Neural cell (in vitro differentiated cells): ENCODE measurements around the gene CNFN. TPM values are rescaled to one million over a fixed set of nuclear protein-coding genes. Genes with fewer than 3 reads are reported as not detected.

ENCODE experiments used
- H2AFZ ChIP-seq: fragments of 200-600, 300-800 bp; sonication (generic), shearing (Covaris generic); 2 replicates; pipeline ENCODE4 v1.6.0; 2014; ENCODE audit warnings: low read depth, mild to moderate bottlenecking, antibody characterized with exemption, low read length, moderate library complexity
- H3F3A ChIP-seq: fragments of 200-600 bp; shearing (Covaris generic); 2 replicates; pipeline ENCODE4 v1.6.1; 2016; ENCODE audit warnings: mild to moderate bottlenecking, moderate library complexity, mixed read lengths, antibody characterized with exemption, low read length; ENCODE audit not compliant: insufficient read depth, poor library complexity, severe bottlenecking
- H3K27ac ChIP-seq: fragments of 200-600, 300-800 bp; sonication (generic), shearing (Covaris generic); 2 replicates; pipeline ENCODE4 v1.5.1; 2014; ENCODE audit warnings: mild to moderate bottlenecking, low read length, moderate library complexity
- H3K27me3 ChIP-seq: fragments of 300-800, 200-600 bp; sonication (generic), shearing (Covaris generic); 2 replicates; pipeline ENCODE4 v1.6.0; 2014; ENCODE audit warnings: mild to moderate bottlenecking, low read depth, low read length, moderate library complexity; ENCODE audit not compliant: insufficient read depth
- H3K36me3 ChIP-seq: fragments of 300-800, 200-600 bp; sonication (generic), shearing (Covaris generic); 2 replicates; pipeline ENCODE4 v1.5.1; 2014; ENCODE audit warnings: mild to moderate bottlenecking, antibody characterized with exemption, low read length, moderate library complexity; ENCODE audit not compliant: insufficient read depth
- H3K4me2 ChIP-seq: fragments of 300-800, 200-600 bp; sonication (generic), shearing (Covaris generic); 2 replicates; pipeline ENCODE4 v1.6.0; 2014; ENCODE audit warnings: mild to moderate bottlenecking, low read length
- H3K4me3 ChIP-seq: fragments of 300-800, 200-600 bp; sonication (generic), shearing (Covaris generic); 2 replicates; pipeline ENCODE4 v1.5.1; 2014; ENCODE audit warnings: mild to moderate bottlenecking, low read length, moderate library complexity
- H3K79me2 ChIP-seq: fragments of 200-600 bp; shearing (Covaris generic); replicated peaks from 2 replicates; pipeline ENCODE4 v1.6.0; 2014; ENCODE audit warnings: mild to moderate bottlenecking, low read length, moderate library complexity; ENCODE audit not compliant: insufficient read depth
- H3K9ac ChIP-seq: fragments of 300-800, 200-600 bp; sonication (generic), shearing (Covaris generic); 2 replicates; pipeline ENCODE4 v1.6.1; 2016; ENCODE audit warnings: mild to moderate bottlenecking, low read length, mixed read lengths
- H3K9me2 ChIP-seq: fragments of 200-600 bp; shearing (Covaris generic); 2 replicates; pipeline ENCODE4 v1.6.1; 2016; ENCODE audit warnings: mild to moderate bottlenecking, low read length, mixed read lengths; ENCODE audit not compliant: insufficient read depth
- H3K9me3 ChIP-seq: fragments of 200-600, 300-800 bp; sonication (generic), shearing (Covaris generic); 2 replicates; pipeline ENCODE4 v1.6.1; 2016; ENCODE audit warnings: mild to moderate bottlenecking, mixed run types, low read length, moderate library complexity, mixed read lengths
- H4K20me1 ChIP-seq: fragments of 200-600 bp; shearing (Covaris generic); 2 replicates; pipeline ENCODE4 v1.6.1; 2016; ENCODE audit warnings: mild to moderate bottlenecking, mixed run types; ENCODE audit not compliant: insufficient read depth
- EP300 ChIP-seq: fragments of 450-650 bp; conservative IDR thresholded peaks from 2 replicates; pipeline ENCODE4 v1.6.1; 2014; ENCODE audit warnings: antibody characterized with exemption, mild to moderate bottlenecking, moderate library complexity; ENCODE audit not compliant: poor library complexity, severe bottlenecking
- EZH2 ChIP-seq: fragments of 200-600, 300-800 bp; shearing (Covaris generic), sonication (generic); IDR thresholded peaks from 2 replicates; pipeline ENCODE4 v1.6.1; 2014; ENCODE audit warnings: antibody characterized with exemption, low read length, borderline replicate concordance, mild to moderate bottlenecking; ENCODE audit not compliant: insufficient read depth, poor library complexity, severe bottlenecking
- MXI1 ChIP-seq: fragments of 450-650 bp; conservative IDR thresholded peaks from 2 replicates; pipeline ENCODE4 v1.6.1; 2014; ENCODE audit warnings: antibody characterized with exemption, mild to moderate bottlenecking; ENCODE audit not compliant: poor library complexity, severe bottlenecking
- POLR2AphosphoS5 ChIP-seq: IDR thresholded peaks from 2 replicates; pipeline ENCODE4 v1.6.1; 2012
- RAD21 ChIP-seq: fragments of 450-650 bp; conservative IDR thresholded peaks from 2 replicates; pipeline ENCODE4 v1.6.1; 2014; ENCODE audit warnings: antibody characterized with exemption, mild to moderate bottlenecking, moderate library complexity
- SMC3 ChIP-seq: fragments of 450-650 bp; conservative IDR thresholded peaks from 2 replicates; pipeline ENCODE4 v1.6.1; 2014; ENCODE audit warnings: antibody characterized with exemption, mild to moderate bottlenecking, moderate library complexity; ENCODE audit not compliant: poor library complexity
- TAF1 ChIP-seq: IDR thresholded peaks from 2 replicates; pipeline ENCODE4 v1.6.1; 2012; ENCODE audit warnings: low read depth
- polyA plus RNA-seq: library from polyadenylated mRNA; depleted of rRNA; stranded (reverse); fragments of >200 nt; gene quantifications from 2 replicates; pipeline ENCODE4 v1.2.3, GENCODE V29; 2014
- TF ChIP-seq, protein P1 (sequence below): fragments of 450-650 bp; IDR thresholded peaks from 2 replicates; pipeline ENCODE4 v1.5.1; 2014; ENCODE audit warnings: antibody characterized with exemption, mild to moderate bottlenecking, moderate library complexity; ENCODE audit not compliant: poor library complexity, severe bottlenecking
- TF ChIP-seq, protein P2 (sequence below): IDR thresholded peaks from 2 replicates; pipeline ENCODE4 v1.6.1; 2012; ENCODE audit warnings: borderline replicate concordance

The CNFN gene
- polyA plus RNA-seq, 1 donor from 2014 or later, result not detected

DNA sequence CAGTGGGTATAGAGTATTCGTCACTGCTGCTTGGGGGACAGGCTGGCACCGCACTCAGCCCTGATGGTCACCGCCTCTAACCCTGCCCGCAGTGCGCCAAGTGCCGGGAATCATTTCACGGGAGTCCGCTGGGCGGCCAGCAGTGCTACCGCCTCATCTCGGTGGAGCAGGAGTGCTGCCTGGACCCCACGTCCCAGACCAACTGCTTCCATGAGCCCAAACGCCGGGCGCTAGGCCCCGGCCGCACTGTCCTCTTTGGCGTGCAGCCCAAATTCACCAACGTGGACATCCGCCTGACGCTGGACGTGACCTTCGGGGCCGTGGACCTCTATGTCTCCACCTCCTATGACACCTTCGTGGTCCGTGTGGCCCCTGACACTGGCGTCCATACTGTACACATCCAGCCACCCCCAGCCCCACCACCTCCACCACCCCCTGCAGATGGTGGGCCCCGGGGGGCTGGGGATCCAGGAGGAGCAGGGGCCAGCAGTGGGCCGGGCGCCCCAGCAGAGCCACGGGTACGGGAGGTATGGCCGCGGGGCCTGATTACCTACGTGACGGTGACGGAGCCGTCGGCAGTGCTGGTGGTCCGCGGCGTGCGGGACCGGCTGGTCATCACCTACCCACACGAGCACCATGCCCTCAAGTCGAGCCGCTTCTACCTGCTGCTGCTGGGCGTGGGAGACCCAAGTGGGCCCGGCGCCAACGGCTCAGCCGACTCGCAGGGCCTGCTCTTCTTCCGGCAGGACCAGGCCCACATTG lies 14.5 kb downstream of the CNFN start:
- H3K79me2 ChIP-seq, result no peaks in the 10 kb centered on the region
- H3F3A ChIP-seq, result no peaks in the 10 kb centered on the region
- no peak overlapping the region for H3K9ac ChIP-seq
- no peaks in the 10 kb centered on the region for H4K20me1 ChIP-seq
- no peaks in the 10 kb centered on the region for H3K27me3 ChIP-seq
- H3K9me3 ChIP-seq, result no peaks in the 10 kb centered on the region
- H2AFZ ChIP-seq, result no peak overlapping the region
- H3K4me3 ChIP-seq, result no peak overlapping the region
- no peak overlapping the region for H3K27ac ChIP-seq
- no peaks in the 10 kb centered on the region for H3K9me2 ChIP-seq
- TF ChIP-seq MXI1 (no peak), TAF1 (no peak), SMC3 (no peak), POLR2AphosphoS5 (no peak), EP300 (no peak), RAD21 (no peak), EZH2 (no peak)
- TF ChIP-seq, protein P1, sequence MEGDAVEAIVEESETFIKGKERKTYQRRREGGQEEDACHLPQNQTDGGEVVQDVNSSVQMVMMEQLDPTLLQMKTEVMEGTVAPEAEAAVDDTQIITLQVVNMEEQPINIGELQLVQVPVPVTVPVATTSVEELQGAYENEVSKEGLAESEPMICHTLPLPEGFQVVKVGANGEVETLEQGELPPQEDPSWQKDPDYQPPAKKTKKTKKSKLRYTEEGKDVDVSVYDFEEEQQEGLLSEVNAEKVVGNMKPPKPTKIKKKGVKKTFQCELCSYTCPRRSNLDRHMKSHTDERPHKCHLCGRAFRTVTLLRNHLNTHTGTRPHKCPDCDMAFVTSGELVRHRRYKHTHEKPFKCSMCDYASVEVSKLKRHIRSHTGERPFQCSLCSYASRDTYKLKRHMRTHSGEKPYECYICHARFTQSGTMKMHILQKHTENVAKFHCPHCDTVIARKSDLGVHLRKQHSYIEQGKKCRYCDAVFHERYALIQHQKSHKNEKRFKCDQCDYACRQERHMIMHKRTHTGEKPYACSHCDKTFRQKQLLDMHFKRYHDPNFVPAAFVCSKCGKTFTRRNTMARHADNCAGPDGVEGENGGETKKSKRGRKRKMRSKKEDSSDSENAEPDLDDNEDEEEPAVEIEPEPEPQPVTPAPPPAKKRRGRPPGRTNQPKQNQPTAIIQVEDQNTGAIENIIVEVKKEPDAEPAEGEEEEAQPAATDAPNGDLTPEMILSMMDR, result no peak
- TF ChIP-seq, protein P2, sequence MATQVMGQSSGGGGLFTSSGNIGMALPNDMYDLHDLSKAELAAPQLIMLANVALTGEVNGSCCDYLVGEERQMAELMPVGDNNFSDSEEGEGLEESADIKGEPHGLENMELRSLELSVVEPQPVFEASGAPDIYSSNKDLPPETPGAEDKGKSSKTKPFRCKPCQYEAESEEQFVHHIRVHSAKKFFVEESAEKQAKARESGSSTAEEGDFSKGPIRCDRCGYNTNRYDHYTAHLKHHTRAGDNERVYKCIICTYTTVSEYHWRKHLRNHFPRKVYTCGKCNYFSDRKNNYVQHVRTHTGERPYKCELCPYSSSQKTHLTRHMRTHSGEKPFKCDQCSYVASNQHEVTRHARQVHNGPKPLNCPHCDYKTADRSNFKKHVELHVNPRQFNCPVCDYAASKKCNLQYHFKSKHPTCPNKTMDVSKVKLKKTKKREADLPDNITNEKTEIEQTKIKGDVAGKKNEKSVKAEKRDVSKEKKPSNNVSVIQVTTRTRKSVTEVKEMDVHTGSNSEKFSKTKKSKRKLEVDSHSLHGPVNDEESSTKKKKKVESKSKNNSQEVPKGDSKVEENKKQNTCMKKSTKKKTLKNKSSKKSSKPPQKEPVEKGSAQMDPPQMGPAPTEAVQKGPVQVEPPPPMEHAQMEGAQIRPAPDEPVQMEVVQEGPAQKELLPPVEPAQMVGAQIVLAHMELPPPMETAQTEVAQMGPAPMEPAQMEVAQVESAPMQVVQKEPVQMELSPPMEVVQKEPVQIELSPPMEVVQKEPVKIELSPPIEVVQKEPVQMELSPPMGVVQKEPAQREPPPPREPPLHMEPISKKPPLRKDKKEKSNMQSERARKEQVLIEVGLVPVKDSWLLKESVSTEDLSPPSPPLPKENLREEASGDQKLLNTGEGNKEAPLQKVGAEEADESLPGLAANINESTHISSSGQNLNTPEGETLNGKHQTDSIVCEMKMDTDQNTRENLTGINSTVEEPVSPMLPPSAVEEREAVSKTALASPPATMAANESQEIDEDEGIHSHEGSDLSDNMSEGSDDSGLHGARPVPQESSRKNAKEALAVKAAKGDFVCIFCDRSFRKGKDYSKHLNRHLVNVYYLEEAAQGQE, result no peak
- no peak overlapping the region for H3K4me2 ChIP-seq
- no peaks in the 10 kb centered on the region for H3K36me3 ChIP-seq

DNA sequence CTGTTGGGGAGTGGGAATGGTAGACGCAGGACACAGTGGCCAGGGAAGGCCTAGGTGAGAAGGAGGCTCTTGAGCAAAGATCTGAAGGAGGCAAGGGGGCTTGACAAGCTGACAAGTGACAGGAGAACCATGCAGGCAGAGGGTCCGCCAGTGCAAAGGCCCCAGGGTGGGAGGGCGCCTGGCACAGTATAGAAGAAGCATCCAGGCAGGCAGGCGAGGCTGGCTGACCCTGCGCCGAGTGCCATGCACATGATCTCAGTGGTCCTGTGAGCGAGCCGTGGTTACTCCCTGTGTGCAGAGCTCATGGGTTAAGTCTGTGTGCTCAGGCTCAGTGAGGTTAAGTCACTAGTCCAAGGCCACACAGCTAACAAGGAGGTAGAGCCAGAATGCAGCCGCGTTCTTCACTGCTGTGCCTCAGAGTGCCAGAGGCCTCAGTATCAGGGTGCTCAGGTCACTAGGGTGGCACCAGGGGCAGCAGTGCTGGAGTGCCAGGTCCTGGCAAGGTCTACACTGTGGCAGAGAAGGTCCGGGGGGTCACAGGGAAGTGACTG lies 15.2 kb downstream of the CNFN start:
- Histone ChIP-seq H3K4me2 (no peak overlapping the region), H3K36me3 (no peaks in the 10 kb centered on the region), H3K9me2 (no peaks in the 10 kb centered on the region), H3K27ac (no peak overlapping the region), H3K9me3 (no peaks in the 10 kb centered on the region), H3F3A (no peaks in the 10 kb centered on the region), H3K79me2 (no peaks in the 10 kb centered on the region), H3K27me3 (no peaks in the 10 kb centered on the region), H3K4me3 (no peak overlapping the region), H3K9ac (no peak overlapping the region), H2AFZ (no peak overlapping the region), H4K20me1 (no peaks in the 10 kb centered on the region)
- no peak for TF ChIP-seq MXI1
- TF ChIP-seq, protein P1, result no peak
- TF ChIP-seq RAD21, result no peak
- TF ChIP-seq SMC3, result no peak
